GM21825 (cell line): Measurements from ENCODE around the gene IL32.

Source experiments
- ATAC-seq: cut with Tn5 transposase; IDR thresholded peaks from one replicate; pipeline ENCODE4 v1.9.1; 2021; ENCODE audit warnings: mild to moderate bottlenecking, moderate library complexity; ENCODE audit not compliant: unreplicated experiment

Gene IL32

GRCh38 chr16:3027983-3028715 lies 37.3 kb upstream of the IL32 start:
- ATAC-seq = no peak

GRCh38 chr16:3028716-3029319 lies 36.6 kb upstream of the IL32 start:
- no peak for ATAC-seq

GRCh38 chr16:3029491-3030221 lies 35.8 kb upstream of the IL32 start:
- ATAC-seq = no peak

- ATAC-seq = no peak
Observed at GRCh38 chr16:3030222-3031212, 34.9 kb upstream of the IL32 start.

- ATAC-seq = no peak
Observed at GRCh38 chr16:3032624-3033023, 32.8 kb upstream of the IL32 start.

DNA sequence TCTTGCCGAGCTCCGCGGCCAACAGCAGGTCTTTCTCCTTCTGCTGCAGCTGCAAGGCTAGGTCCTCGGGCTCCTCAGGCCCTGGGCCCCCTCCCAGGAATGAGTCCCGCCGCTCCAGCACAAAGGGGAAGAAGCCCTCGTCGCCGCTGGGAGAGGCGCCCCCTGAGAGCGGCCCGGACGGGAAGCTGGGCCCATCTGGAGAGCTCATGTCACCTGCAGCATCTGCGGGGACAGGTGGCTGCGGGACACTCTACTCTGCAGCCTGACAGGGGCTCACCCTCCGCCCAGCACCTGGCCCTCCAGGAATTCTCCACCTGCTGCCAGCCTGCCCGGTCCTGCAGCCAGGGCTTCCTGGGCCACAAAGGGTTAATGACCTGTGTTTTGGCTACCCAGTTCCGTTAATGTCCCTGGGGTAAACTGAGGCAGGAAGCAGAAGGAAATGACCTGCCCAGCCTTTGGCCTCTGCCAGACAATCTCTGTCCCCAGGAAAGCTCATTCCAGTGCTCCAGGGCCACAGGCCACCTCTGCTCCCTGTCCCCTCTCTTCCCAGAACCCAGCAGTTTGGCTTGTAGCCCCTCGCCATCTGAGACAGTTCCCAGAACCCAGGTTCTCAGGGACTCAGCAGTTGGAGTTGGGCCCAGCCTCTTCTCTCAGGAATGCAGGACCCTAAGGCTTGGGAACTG lies 30.0 kb upstream of the IL32 start:
- ATAC-seq = no peak

DNA sequence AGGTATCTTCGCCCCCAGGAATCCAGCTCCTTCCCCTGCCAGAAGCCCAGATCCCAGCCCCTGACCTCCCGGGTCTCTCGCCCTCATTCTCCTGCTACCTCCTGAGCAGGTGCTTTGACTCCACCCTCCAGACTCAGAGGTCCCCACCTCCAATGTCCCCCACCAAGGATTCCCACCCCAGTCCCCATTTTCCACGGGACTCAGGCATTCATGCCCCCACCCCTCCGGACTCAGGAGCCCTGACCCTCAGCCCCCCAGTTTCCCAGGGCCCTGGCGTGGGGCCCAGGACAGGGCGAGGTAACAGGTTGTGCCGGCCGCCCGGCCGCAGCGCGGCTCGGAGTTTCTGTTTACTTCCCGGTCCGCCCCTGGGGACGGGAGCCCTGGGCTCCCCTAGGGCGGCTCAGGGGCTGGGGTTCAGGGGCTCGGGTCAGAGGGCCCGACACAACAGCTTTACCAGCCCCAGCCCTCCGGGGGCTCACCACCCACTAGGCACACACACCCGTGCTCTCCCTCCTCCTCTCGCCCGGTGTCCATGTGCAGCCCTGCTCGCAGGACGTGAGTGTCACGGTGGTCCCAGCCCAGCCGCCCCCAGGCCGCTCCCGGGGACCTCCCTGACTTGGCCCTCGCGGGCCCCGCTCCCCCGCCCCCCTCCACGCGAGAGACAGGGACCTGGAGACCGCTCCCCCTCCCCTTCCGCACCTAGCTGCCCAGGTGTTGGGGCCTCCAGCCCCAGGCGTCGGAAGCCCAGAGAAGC lies 29.3 kb upstream of the IL32 start:
- ATAC-seq = no peak

DNA sequence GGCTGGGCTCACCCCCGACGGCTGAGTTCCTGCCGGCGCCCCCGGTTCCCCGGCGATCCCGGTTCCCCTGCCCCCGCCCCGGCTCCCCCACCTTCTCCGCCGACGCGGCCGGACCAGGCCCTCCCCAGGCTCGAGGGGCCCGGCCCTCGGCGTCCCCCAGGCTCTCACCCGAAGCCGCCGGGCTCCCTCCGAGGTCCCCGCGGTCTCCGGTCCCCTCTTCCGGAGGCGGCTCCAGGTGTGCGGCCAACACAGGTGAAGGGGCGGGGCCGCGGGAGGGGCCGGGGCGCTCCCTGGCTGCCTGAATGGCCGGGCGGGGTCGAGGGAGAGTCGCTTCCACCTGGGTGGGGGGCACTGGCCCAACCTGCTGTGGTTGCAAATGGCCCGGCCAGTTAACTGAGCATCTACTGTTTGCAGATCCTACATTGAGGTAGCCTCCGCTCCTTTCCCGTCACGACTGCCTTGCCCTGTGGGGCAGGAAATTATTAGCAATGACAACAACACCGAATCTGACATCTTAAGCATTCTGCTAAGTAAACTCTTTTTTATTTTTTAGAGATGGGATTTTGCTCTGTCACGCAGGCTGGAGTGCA lies 28.6 kb upstream of the IL32 start, which contains the start of gene BICDL2:
Gene BICDL2 (minus strand): TSS at position 219 of the 590 bp plus-strand sequence. CDS start 1,448 bp downstream, outside the sequence.
- no peak for ATAC-seq

DNA sequence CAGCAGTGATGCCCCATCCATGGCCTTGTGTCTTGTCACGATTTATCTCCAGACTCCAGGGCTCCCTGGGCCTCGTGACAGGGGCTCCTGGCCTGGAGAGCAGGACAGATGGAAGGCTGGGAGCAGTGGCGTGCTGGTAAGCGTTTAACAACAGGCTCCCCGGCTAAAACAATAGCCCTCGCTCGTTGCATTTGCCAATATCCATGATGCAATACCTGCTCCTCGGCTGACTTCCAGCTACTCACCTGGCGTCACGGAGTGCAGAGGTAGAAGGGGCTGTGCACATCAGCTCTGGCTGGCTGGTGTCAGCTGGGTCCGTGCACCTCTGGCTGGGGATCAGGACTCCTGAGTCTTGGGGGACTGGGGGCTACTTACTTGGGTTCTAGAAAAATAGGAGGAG lies 27.2 kb upstream of the IL32 start:
- no peak for ATAC-seq

DNA sequence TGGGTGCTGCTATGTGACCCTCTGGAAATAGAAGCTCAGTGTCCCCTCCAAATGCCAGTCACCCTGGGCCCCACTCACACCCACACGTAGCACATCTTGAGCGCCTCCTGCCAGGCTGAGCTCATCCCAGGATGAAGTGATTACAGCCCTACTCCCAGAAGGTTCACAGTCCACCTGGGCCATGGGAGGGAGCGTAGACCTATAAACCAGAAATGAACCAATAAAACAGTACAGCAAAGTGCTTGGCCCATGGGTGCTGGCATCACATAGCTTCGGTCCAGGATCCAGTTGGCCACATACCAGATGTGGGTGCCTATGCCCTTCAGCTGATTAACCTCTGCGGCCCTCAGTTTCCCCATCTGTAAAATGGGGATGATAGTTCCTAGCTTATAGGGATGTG lies 26.5 kb upstream of the IL32 start:
- no peak for ATAC-seq

DNA sequence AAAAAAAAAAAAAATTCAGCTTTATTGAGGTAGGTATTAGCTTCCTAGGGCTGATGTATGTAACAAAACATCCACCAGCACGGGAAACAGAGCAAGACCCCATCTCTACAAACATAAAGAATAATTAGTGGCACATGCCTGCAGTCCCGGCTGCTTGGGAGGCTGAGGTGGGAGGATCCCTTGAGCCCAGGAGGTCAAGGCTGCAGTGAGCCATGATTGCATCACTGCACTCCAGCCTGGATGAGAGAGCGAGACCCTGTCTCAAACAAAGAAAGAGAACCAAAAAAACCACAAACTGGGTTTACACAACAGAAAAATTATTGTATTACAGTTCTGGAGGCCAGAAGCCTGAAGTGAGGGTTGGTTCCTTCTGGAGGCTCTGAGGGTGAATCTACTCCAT lies 23.1 kb upstream of the IL32 start:
- no peak for ATAC-seq

DNA sequence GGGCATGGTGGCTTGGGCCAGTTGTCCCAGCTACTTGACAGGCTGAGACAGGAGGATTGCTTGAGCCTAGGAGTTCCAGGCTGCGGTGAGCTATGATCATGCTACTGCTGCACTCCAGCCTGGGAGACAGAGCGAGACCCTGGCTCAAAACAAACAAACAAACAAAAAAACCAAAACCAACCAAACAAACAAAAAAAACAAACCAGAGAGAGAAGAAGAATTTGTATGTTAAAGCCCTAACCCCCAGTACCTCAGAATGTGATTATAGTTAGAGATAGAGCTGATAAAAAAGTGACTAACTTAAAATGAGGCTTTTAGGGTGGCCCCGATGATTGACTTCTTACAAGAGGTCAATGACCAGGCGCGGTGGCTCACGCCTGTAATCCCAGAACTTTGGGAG lies 20.7 kb upstream of the IL32 start:
- no peak for ATAC-seq

DNA sequence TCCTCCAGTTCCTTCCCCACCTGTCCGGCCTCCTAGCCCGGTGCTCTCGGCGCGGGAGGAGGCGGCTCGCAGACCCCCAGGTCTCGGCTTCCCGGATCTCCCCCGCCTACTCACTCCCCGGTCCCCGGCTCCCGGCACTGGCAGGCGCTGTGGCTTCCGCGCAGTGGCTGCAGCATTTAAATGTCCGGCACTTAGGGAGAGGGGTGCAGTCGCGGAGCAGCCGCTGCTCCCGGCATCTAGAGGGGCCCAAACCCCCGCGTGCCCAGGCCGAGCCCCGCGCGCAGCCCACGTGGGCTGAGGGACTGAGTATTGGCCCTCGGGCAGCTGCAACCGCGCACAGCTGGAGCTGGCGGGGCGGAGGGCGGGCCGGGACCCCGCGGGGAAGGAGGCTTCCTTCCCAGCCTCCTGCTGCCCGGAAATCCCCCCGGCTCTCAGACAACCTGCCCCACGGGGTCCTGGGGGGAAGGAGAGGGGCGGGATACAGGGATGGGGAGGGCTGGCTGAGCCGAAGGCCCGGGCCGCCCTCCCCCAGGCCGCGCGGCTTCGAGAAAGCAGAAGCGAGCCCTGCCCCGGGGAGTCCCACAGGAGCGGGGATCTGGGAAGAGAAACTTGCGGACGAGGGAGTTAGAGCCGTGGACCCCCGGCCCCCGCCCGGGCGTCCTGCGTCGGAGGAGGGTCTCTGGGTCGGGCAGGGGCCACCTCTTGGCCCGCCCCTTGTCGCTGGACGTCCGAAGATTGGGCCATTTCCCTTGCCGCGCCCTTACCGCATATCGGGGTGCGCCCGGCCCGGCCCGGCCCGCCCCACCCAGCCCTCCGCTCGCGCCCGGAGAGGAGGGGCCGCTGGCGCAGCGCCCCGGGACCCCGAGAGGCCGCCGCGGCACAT lies 19.4 kb upstream of the IL32 start, which contains the start of gene MMP25:
Gene MMP25 (plus strand): TSS at position 804 of the 883 bp plus-strand sequence. CDS start 357 bp downstream, outside the sequence.
- ATAC-seq = peak; percentile 56

- ATAC-seq = no peak
Observed at GRCh38 chr16:3046641-3047386, 18.6 kb upstream of the IL32 start.

DNA sequence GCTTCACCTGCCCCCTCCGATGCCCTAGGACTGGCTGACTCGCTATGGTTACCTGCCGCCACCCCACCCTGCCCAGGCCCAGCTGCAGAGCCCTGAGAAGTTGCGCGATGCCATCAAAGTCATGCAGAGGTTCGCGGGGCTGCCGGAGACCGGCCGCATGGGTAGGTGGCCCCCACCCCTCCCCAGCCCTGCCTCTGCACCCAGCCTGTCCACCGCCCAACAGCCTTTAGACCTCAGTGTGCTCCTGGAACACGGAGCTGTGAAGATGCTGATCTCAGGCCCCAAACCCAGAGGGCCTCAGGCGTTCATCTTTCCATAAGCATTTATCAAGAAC lies 18.1 kb upstream of the IL32 start:
- no peak for ATAC-seq

DNA sequence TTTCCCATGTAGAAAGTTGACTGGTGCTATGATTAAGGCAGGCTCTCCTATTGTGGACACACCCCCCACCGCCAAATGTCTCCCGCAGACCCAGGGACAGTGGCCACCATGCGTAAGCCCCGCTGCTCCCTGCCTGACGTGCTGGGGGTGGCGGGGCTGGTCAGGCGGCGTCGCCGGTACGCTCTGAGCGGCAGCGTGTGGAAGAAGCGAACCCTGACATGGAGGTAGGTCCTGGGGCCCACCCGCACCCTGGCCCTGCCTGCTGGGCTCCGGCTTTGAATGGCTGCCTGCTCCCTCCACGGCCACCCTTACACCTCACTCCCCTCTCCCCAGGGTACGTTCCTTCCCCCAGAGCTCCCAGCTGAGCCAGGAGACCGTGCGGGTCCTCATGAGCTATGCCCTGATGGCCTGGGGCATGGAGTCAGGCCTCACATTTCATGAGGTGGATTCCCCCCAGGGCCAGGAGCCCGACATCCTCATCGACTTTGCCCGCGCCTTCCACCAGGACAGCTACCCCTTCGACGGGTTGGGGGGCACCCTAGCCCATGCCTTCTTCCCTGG lies 15.4 kb upstream of the IL32 start:
- ATAC-seq = no peak

DNA sequence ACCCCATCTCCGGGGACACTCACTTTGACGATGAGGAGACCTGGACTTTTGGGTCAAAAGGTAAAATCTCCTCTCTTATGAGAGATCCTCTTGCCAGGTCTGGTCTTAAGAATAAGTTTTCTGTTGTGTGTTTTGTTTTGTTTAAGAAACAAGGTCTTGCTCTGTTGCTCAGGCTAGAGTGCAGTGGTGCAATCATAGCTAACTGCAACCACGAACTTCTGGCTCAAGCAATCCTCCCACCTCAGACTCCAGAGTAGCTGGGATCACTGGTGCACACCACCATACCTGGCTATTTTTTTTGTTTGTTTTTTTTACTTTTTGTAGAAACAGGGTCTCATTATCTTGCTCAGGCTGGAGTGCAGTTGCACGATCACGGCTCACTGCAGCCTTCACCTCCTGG lies 15.0 kb upstream of the IL32 start:
- no peak for ATAC-seq
